HG03045 (cell line): ENCODE results near the gene MARCHF2.
"Not testable (repeated sequence)": the region's sequence is repeated elsewhere in the genome, so short reads cannot be mapped to it uniquely, and the experiment has no call there.

ENCODE experiments used
- ATAC-seq: cut with Tn5 transposase; IDR thresholded peaks from one replicate; pipeline ENCODE4 v1.9.1; 2021; ENCODE audit warnings: mild to moderate bottlenecking, moderate library complexity; ENCODE audit not compliant: unreplicated experiment

MARCHF2 gene

GRCh38 chr19:8404391-8405151, 8.5 kb upstream of the MARCHF2 start:
- no peak for ATAC-seq

- not testable (repeated sequence) for ATAC-seq
These were observed 2.4 kb upstream of the MARCHF2 start for GRCh38 chr19:8410718-8411117.

- ATAC-seq, result no peak
These were observed 507 bp downstream of the MARCHF2 start for GRCh38 chr19:8413629-8413995.

- ATAC-seq, result no peak
These were observed 3.7 kb downstream of the MARCHF2 start for GRCh38 chr19:8416796-8417195.

GRCh38 chr19:8421484-8422461, 8.7 kb downstream of the MARCHF2 start:
- no peak for ATAC-seq

- no peak for ATAC-seq
These were observed 10.7 kb downstream of the MARCHF2 start for GRCh38 chr19:8423817-8424223.

GRCh38 chr19:8425331-8425730, 12.2 kb downstream of the MARCHF2 start:
- not testable (repeated sequence) for ATAC-seq

- no peak for ATAC-seq
These were observed 13.2 kb downstream of the MARCHF2 start for GRCh38 chr19:8426283-8426682.

GRCh38 chr19:8429044-8429443, 15.9 kb downstream of the MARCHF2 start:
- ATAC-seq, result no peak

GRCh38 chr19:8429826-8430225, 16.7 kb downstream of the MARCHF2 start:
- ATAC-seq, result no peak

- ATAC-seq, result no peak
These were observed 17.5 kb downstream of the MARCHF2 start for GRCh38 chr19:8430650-8431049.

GRCh38 chr19:8438236-8438635, 25.1 kb downstream of the MARCHF2 start:
- no peak for ATAC-seq

GRCh38 chr19:8441725-8442544, 28.8 kb downstream of the MARCHF2 start:
- no peak for ATAC-seq

GRCh38 chr19:8444140-8444676, 31.1 kb downstream of the MARCHF2 start:
- ATAC-seq, result not testable (repeated sequence)

- ATAC-seq, result peak; percentile 83
These were observed 31.8 kb downstream of the MARCHF2 start, which contains the start of gene HNRNPM for GRCh38 chr19:8444677-8445487. Gene HNRNPM, plus strand, starts transcription at chr19:8444975. Its CDS starts 24 bp downstream, at chr19:8444999.

GRCh38 chr19:8445488-8446001, 32.4 kb downstream of the MARCHF2 start:
- ATAC-seq, result peak; percentile 43

GRCh38 chr19:8446061-8446709, 33.1 kb downstream of the MARCHF2 start:
- ATAC-seq, result no peak

GRCh38 chr19:8449830-8450229, 36.7 kb downstream of the MARCHF2 start:
- no peak for ATAC-seq

GRCh38 chr19:8451377-8451776, 38.3 kb downstream of the MARCHF2 start:
- ATAC-seq, result no peak
